Measurements from ENCODE around the gene RAB3IL1. TPM values are rescaled to one million over a fixed set of nuclear protein-coding genes. Genes with fewer than 3 reads are reported as not detected.

Gene RAB3IL1
- total and polyA plus RNA-seq, 2 experiments from 2014 or later: 8.3 to 11.6 TPM

DNA sequence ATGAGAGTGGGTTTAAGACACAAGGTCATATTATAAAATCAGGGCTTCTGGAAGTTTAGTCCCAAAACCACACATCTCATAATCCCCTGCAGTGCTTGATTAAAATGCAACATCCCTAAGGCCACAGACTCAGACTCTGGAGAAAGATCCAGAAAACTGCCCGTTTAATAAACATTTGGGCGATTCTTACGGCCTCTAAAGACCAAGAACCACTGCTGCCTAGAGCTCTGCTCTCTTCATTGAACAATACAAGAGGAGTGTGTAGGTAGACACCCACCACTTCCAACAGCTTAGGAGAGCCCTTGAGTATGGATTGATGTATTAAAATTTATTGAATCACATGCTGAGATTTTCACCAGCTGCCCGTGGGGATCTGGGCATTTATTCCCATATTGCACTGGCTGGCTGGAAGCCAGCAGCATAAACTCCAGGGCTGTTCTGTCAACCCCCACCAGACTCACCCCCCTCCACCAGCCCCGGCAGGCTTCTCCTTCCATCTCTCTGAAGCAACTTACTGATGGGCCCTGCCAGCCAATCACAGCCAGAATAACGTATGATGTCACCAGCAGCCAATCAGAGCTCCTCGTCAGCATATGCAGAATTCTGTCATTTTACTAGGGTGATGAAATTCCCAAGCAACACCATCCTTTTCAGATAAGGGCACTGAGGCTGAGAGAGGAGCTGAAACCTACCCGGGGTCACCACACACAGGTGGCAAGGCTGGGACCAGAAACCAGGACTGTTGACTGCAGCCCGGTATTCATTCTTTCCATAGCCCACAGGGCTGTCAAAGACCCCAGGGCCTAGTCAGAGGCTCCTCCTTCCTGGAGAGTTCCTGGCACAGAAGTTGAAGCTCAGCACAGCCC, 32.0 kb upstream of the RAB3IL1 start:
- H3K27me3 ChIP-seq: no peaks in the 10 kb centered on the region
- H3K4me3 ChIP-seq: no peak overlapping the region
- peak; percentile 48 to 98 for DNase-seq (ENCODE audit: low read depth in 1 of 2, low spot score in 1 of 2)
- H3K36me3 ChIP-seq: no peaks in the 10 kb centered on the region
- no peaks in the 10 kb centered on the region for H3K4me1 ChIP-seq (ENCODE audit: low read depth)
- TF ChIP-seq, protein P1, sequence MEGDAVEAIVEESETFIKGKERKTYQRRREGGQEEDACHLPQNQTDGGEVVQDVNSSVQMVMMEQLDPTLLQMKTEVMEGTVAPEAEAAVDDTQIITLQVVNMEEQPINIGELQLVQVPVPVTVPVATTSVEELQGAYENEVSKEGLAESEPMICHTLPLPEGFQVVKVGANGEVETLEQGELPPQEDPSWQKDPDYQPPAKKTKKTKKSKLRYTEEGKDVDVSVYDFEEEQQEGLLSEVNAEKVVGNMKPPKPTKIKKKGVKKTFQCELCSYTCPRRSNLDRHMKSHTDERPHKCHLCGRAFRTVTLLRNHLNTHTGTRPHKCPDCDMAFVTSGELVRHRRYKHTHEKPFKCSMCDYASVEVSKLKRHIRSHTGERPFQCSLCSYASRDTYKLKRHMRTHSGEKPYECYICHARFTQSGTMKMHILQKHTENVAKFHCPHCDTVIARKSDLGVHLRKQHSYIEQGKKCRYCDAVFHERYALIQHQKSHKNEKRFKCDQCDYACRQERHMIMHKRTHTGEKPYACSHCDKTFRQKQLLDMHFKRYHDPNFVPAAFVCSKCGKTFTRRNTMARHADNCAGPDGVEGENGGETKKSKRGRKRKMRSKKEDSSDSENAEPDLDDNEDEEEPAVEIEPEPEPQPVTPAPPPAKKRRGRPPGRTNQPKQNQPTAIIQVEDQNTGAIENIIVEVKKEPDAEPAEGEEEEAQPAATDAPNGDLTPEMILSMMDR (IDR thresholded peaks at IDR 0.05; ENCODE audit: low read depth, low read length): no peak
- no peak overlapping the region for H3K27ac ChIP-seq
- H3K9me3 ChIP-seq (ENCODE audit: low read depth): no peaks in the 10 kb centered on the region

DNA sequence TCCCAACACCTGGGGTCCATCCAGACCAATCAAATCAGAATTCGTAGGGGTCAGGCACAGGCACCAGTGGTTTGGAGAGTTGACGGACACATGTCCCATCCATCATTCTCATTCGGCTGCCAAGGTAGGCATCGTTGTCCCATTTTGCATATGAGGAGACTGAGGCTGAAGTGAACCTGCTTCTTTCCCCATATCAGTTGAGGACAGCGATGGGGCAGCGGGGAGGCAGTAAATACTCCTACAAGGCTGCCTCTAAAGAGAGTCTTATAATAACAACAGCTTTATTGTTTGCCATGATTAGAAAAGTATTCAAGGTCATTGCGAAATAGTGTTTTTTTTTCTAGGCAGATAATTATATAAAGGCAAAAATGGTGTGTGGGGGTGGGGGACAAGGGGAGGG, 31.1 kb upstream of the RAB3IL1 start:
- no peaks in the 10 kb centered on the region for H3K27me3 ChIP-seq
- DNase-seq (ENCODE audit: low read depth in 1 of 2, low spot score in 1 of 2): peak in 1 of 2 donors; percentile 63
- no peaks in the 10 kb centered on the region for H3K36me3 ChIP-seq
- no peaks in the 10 kb centered on the region for H3K9me3 ChIP-seq (ENCODE audit: low read depth)
- no peak overlapping the region for H3K27ac ChIP-seq
- no peaks in the 10 kb centered on the region for H3K4me1 ChIP-seq (ENCODE audit: low read depth)
- H3K4me3 ChIP-seq: no peak overlapping the region
- TF ChIP-seq, protein P1 (IDR thresholded peaks at IDR 0.05; ENCODE audit: low read depth, low read length): no peak

DNA sequence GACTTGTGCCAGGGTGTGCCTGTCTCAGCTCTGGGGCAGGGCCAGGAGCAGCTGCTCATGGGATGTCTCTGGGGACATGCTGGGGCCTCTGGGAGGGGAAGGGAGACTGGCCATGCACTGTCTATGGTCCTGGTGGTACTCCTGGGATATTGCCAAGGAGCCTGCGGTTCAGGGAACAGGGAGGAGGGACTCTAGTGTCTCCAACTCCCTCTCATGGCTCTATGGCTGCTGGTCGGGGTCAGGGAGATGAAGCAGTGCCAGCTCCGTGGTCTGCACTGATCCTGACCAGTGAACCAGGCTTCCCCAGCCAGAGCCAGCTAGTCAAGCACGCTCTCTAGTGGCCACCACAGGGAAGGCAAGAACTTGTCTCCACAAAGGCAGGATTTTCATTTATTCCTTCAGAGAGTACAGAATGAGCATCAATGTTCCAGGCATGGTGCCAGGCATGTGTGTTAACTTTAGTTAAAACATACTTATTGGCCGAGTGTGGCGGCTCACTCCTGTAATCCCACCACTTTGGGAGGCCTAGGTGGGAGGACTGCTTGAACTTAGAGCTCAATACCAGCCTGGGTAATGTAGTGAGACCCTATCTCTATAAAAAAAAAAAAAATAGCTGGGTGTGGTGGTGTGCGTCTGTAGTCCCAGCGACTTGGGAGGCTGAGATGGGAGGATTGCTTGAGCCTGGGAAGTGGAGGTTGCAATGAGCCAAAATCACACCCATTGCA, 30.3 kb upstream of the RAB3IL1 start:
- Histone ChIP-seq H3K36me3 (no peaks in the 10 kb centered on the region), H3K27me3 (no peaks in the 10 kb centered on the region), H3K4me3 (no peak overlapping the region), H3K27ac (no peak overlapping the region), H3K9me3 (ENCODE audit: low read depth) (no peaks in the 10 kb centered on the region), H3K4me1 (ENCODE audit: low read depth) (no peaks in the 10 kb centered on the region)
- DNase-seq (ENCODE audit: low read depth in 1 of 2, low spot score in 1 of 2): peak; percentile 90 to 97
- TF ChIP-seq, protein P1 (IDR thresholded peaks at IDR 0.05; ENCODE audit: low read depth, low read length): peak; percentile 96

DNA sequence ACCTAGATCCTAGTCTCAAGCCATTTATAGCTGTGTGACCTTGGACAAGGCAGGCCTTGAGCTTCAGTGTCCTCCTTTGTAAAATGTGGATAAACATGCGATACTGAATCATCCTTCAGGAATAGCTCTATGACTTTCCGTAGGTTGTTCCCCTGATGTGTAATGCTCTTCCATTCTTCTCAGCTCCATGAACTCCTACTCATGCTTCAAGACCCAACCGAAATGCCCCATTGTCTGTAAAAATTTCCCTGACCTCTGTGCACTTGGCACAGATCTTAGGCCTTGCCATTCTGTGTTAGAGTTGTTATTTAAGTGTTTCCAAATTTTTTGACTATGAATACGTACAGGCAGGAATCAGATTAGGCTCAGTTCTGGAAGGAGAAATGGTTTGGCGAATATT, 29.5 kb upstream of the RAB3IL1 start:
- H3K36me3 ChIP-seq: no peaks in the 10 kb centered on the region
- H3K27ac ChIP-seq: no peak overlapping the region
- DNase-seq (ENCODE audit: low read depth in 1 of 2, low spot score in 1 of 2): no peak
- TF ChIP-seq, protein P1 (IDR thresholded peaks at IDR 0.05; ENCODE audit: low read depth, low read length): no peak
- H3K4me3 ChIP-seq: no peak overlapping the region
- H3K27me3 ChIP-seq: no peaks in the 10 kb centered on the region
- H3K4me1 ChIP-seq (ENCODE audit: low read depth): no peaks in the 10 kb centered on the region
- no peaks in the 10 kb centered on the region for H3K9me3 ChIP-seq (ENCODE audit: low read depth)

DNA sequence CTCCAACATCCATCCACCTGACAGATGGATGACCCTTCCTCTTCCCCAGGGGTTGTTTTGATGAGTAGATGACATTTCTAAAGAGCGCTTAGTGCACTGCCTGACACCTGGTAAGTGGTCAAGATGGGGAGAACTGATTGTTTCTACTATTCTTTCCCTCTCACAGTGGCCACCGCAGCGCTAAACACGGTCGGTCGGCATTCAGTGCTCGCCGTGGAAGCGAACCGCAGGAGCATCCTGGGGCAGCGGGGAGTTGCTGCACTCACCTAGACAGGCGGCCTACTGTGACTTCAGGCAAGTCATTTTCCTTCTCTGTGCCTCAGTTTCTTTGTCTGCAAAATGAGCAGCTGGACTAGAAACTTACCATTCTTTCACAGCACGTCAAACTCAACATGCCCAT, 27.8 kb upstream of the RAB3IL1 start:
- no peak overlapping the region for H3K27ac ChIP-seq
- no peaks in the 10 kb centered on the region for H3K36me3 ChIP-seq
- H3K27me3 ChIP-seq: no peaks in the 10 kb centered on the region
- no peaks in the 10 kb centered on the region for H3K9me3 ChIP-seq (ENCODE audit: low read depth)
- no peak for DNase-seq (ENCODE audit: low read depth in 1 of 2, low spot score in 1 of 2)
- no peaks in the 10 kb centered on the region for H3K4me1 ChIP-seq (ENCODE audit: low read depth)
- TF ChIP-seq, protein P1 (IDR thresholded peaks at IDR 0.05; ENCODE audit: low read depth, low read length): no peak
- H3K4me3 ChIP-seq: no peak overlapping the region
